GM18858 (cell line): ENCODE results near the gene LOX.

Experiments used
- ATAC-seq: cut with Tn5 transposase; IDR thresholded peaks from one replicate; pipeline ENCODE4 v1.9.1; 2021; ENCODE audit not compliant: unreplicated experiment

The LOX gene

DNA sequence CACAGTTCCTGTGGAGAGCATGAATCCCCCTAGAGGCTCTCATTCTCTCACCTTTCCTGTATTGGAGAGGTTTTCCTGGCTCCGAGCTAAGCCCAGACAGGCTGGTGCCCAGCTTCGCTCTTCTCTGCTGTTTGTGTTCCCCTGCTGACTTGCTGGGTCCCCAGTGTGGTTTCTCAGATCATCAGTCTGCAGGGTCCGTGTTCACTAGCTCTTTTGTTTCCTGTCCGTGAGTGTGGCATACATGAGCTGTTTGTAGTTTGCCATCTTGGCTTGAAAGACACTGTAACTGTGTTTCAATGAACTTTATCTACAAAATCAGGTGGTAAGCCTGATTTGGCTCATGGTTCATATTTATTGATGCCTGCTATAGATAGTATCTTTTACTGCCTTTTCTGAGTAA, 23.8 kb downstream of the LOX start:
- no peak for ATAC-seq

DNA sequence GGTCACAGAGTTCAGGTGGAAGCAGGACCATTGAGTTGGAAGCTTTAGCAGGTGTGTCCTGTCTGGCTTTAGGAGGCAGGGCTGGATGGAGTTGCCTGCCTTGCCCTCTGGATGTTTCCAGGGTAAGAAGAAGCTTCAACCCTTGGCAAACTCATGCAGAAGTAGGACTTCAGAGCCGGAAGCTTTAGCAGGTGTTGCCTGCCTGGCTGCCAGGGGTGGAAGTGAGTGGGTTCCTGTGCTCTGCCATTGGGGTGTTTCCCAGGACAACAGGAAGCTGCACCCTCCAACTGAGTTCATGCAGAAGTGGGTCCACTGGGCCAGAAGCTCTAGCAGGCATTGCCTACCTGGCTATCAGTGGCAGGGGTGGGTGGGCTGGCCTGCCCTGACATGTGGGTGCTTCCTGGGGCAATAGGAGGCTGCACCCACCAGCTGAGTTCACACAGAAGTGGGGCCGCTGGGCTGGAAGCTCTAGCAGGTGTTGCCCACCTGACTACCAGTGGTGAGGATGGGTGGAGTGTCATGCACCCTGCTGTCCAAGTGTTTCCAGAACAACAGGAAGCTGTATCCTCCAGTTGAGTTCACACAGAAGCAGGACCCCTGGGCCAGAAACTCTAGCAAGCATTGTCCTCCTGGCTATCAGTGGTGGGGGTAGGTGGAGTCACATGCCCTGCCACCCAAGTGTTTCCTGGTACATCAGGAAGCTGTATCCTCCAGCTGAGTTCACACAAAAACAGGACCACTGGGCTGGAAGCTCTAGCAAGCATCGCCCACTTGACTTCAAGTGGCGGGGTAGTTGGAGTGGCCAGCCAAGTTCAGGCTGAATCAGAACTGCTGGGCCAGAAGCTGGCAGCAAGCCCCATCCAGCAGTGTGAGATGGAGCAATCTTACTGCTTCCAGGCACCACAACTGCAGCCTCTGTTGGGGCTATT, 24.6 kb downstream of the LOX start:
- ATAC-seq = no peak

DNA sequence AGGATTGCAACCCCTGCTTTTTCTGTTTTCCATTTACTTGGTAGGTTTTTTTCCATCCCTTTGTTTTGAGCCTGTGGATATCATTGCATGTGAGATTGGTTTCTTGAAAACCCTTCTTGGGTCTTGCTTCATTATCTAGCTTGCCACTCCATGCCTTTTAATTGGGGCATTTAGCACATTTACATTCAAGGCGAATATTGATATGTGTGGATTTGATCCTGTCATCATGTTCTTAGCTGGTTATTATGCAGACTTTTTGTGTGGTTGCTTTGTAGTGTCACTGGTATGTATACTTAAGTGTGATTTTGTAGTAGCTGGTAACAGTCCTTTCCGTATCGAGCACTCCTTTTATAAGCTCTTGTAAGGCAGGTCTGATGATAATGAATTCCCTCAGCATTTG, 26.5 kb downstream of the LOX start:
- no peak for ATAC-seq

DNA sequence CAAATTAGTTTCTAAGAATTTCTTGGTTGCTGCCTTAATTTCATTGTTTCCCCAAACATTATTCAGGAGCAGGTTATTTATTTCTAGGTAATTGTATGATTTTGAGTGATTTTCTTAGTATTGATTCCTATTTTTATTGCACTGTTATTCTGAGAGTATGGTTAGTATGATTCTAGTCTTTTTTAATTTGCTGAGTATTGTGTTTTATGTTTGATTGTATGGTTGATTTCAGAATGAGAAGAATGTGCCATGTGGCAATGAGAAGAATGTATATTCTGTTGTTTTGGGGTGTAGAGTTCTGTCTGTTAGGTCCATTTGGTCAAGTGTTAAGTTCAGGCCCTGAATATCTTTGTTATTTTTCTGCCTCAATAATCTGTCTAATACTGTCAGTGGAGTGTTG, 27.1 kb downstream of the LOX start:
- no peak for ATAC-seq

DNA sequence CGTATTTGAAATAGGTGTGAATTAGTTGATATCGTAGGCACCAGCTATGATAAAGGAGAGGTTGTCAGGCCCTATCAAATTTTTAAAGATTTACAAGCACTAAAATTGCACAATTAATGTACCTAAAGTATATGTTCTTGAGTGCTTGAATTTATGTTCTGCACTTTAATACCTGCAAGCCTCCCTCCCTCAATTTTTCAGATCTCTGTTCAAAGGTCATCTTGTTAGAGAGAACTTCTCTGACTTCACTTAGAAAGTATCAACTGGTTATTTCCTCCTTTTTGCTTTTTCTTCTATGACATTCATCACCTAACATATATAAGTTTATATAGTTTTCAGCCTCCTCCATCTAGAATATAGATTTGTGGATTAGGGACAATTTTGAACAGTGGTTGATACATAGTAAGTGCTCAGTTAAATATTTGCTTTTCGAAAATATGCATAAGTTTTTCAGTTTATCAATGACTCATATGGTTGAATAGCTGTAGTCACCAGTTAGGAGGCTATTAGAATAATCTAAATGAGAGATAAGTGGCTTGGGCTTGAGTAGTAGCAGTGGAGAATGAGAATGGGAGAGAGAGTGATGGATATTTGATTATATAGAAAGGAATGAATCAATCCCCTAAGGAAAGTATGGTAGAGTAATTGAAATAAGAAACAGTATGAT, 37.3 kb downstream of the LOX start:
- no peak for ATAC-seq

DNA sequence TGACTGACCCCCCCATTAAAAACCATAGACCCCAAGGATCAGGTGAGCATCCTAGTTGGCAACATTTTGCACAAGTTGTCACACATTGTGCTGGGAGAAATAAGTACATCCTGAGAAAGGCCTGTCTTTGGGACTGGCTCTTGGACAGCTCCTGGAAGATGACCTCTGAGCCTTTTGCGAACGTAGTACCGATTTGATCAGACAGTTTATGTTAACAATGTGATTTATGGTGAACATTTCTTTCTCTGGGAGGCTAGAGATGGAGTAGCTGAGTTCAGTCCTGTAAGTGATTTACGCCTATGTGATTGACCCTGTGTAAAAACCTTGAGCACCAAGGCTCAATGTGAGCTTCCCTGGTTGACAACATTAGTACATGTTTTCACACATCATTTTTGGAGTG, 41.7 kb downstream of the LOX start:
- no peak for ATAC-seq

DNA sequence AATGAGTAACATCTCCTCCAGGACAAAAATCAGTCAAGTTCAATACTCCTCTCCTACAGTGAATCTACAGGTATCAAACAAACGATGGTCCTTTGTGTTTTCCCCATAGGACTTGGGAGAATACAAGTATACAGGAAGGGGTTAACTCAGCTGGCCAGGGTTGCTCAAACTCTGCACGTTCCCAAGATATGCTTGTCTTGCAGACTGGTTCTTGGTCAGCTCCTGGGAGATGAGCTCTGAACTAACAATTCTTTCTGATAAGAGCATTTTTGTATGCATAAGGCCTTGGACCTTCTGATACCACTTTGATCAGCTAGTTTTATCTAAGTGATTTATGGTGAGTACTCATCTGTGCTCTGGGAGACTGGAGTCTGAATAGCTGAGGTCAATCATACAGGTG, 42.1 kb downstream of the LOX start:
- ATAC-seq = no peak

DNA sequence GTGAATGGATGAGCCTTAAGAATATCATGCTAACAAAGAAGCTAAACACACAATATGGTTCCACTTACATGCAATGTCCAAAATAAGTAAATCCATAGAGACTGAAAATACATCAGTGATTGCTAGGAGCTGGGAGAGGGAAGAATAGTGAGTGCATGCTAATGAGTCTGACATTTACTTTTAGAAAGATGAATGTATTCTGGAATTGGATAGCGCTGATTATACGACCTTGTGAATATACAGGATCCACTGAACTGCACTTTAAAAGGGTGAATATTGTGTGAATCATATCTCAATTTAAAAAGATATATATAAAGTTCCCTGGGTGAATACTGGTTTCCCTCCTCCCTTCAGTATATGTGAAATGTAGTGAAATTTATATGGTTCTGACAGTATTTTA, 46.2 kb downstream of the LOX start:
- ATAC-seq = no peak

DNA sequence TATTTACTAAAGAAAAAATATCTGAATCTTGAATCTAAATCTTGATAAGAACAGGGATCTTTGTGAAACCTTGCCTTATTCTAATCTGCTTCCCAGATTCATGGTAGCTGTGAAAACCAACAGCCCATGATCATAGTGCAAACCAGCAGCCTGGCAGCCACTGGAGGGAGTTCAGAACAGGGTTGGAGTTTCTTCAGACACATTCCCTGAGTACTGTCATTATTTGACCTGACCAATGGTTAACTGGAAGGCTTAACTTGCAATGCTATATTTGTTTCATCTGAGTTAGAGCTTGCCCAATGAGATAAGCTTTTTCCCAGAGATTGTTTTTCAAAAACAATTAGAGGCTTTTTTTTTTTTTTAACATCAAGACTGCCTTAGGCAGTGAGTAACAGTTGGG, 47.8 kb downstream of the LOX start:
- no peak for ATAC-seq

DNA sequence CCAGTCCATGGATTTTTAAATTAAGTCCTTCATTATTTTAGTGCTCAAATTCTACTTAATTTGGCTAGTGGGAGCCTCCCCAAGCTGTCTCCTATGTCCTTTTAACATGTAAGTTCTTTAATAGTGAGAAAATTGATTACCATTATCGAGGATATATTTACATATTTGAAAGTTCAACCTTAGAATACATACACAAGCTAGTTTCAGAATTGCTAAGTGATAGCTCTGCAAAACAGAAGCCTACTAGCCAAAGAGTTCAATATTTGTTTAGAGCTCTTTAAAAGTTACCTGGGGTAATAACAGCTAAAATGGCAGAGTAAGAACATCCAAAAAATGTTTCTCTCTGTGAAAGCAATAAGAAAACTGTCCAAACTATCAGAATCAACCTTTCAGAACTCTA, 48.2 kb downstream of the LOX start:
- no peak for ATAC-seq

DNA sequence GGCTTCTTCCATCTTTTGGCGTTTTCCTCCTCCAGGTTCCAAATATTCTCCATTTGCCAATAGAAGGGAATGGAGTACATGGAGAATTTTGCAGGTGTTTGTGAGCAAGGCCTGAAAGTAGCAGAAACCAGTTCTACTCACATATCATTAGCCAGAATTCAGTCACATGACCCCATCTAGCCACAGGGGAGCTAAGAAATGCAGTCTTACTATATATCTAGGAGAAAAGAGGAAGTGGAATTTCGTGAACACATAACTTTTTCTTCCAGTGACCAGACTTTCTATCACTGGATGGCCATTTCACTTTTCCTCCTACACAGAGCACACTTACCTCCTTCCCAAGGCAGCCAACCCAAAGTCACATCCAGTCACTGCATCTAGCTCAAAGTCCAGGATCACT, 55.1 kb downstream of the LOX start:
- peak; percentile 38 for ATAC-seq

DNA sequence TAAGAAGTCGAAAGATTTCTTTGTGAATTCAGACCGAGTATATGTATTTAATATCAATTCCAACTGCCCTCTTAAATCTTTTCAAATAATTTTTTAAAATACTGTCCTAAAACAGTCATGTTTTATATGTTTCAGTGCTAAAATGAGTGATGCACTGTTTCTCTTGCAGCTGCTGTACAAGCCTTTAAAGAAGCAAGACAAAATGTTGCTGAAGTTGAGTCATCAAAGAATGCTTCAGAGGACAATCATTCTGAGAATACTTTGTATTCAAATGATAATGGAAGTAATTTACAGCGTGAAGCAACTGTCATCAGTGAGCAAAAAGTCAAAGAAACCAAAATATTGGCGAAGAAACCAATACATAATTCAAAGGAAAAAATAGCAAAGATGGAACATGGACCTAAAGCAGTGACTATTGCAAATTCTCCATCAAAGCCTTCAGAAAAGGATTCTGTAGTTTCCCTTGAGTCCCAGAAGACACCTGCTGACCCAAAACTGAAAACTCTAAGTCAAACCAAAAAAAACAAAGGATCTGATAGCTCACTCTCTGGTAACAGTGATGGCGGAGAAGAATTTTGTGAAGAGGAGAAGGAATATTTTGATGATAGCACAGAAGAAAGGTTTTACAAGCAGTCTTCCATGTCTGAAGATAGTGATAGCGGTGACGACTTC, 58.0 kb downstream of the LOX start:
- peak; percentile 50 for ATAC-seq

DNA sequence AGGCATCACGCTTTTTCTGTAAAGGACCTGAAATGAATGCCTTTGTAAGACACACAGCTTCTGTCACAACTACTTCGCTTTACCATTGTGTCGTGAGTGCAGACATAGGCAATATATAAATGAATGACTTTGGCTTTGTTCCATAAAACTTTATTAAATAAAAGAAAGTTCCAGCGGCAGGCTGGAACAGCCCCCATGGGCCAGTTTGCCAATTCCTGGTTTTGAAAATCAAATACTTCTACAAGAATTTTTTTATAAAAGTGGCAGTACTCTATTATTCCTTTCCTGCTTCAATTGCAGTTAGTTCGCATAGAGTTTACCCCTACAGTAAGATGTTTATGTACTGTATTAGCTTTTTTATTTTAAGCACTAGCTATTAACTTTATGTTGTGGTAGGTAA, 62.6 kb downstream of the LOX start:
- ATAC-seq = no peak

DNA sequence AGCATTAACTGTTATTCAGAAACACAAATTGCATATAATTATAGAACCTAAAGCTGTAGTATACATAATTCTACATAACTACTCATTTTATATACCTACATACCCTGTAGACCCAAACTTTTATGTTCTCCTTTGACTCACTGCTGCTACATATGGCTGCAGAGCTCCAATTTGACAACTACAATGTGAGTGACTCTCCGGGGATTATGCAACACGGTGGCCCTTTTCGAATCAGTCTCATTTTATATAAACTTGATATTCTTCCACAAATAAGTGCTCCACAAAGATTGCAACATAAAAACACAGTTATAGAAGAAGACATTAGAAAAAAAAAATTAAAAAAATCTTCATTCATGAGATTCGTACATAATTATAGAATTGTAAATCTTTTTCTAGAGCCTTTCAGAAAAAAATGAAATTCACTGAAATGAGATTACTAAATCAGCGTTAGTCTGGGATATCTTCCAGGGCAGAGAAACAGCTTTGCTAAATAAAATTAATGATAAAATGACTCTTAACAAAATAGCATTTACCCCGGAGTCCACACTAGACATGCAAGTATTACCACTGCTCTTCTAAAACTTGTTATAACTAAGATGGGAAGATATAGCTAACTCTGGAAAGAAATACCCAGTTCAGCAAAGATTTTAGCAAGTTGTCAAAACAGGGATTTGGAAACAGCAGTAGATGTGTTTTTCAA, 63.7 kb downstream of the LOX start:
- no peak for ATAC-seq
